NAMALWA (cell line): ENCODE data around the gene ATXN1.

Source experiments
- DNase-seq: peaks from one replicate; pipeline ENCODE4 v3.0.0-alpha.2; 2015; ENCODE audit warnings: low spot score

Gene ATXN1

DNA sequence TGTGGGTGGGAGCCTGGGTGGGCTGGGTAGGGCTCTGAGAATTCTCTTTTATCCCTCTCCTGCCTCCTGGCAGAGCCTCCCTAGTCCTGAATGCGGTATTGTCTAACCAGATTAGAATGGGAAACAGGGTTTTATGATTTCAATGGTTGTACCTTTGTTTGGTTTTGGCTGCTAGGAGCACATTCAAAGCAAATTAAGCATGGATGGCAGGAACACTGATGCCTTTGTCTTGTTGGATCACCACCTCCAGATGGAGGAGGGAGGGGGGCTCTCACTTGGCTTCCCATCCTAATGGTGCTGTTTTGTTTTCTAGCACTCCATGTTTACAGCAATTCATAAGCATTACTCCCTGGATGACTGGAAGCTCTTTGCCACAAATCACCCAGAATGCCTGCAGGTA lies 511.3 kb downstream of the ATXN1 start:
- no peak for DNase-seq
